CD4-positive, alpha-beta T cell treated with Interferon gamma for 1 hour (primary cell): ENCODE results near the gene UACA.

ENCODE experiments used
- DNase-seq: peaks from one replicate; pipeline ENCODE4 v3.0.0-alpha.2; 2020

The UACA gene

GRCh38 chr15:70651303-70651845 lies 112.0 kb downstream of the UACA start:
- DNase-seq: no peak

- no peak for DNase-seq
Observed at GRCh38 chr15:70650567-70651302, 112.6 kb downstream of the UACA start.

GRCh38 chr15:70647396-70647795 lies 116.0 kb downstream of the UACA start:
- DNase-seq: no peak

- no peak for DNase-seq
Observed at GRCh38 chr15:70646169-70646568, 117.2 kb downstream of the UACA start.

GRCh38 chr15:70643783-70644125 lies 119.6 kb downstream of the UACA start:
- no peak for DNase-seq

- DNase-seq: no peak
Observed at GRCh38 chr15:70643106-70643782, 120.1 kb downstream of the UACA start.

GRCh38 chr15:70636540-70637165 lies 126.7 kb downstream of the UACA start:
- no peak for DNase-seq

GRCh38 chr15:70635895-70636294 lies 127.5 kb downstream of the UACA start:
- DNase-seq: no peak

GRCh38 chr15:70633991-70634390 lies 129.4 kb downstream of the UACA start:
- DNase-seq: no peak

- no peak for DNase-seq
Observed at GRCh38 chr15:70633103-70633831, 130.1 kb downstream of the UACA start.

GRCh38 chr15:70632491-70633102 lies 130.8 kb downstream of the UACA start:
- no peak for DNase-seq

- no peak for DNase-seq
Observed at GRCh38 chr15:70632079-70632478, 131.3 kb downstream of the UACA start.

- DNase-seq: no peak
Observed at GRCh38 chr15:70629735-70630273, 133.6 kb downstream of the UACA start.

GRCh38 chr15:70628549-70628896 lies 134.8 kb downstream of the UACA start:
- no peak for DNase-seq

GRCh38 chr15:70627734-70628548 lies 135.4 kb downstream of the UACA start:
- DNase-seq: no peak

GRCh38 chr15:70627322-70627721 lies 136.0 kb downstream of the UACA start:
- no peak for DNase-seq

GRCh38 chr15:70625438-70625837 lies 137.9 kb downstream of the UACA start:
- DNase-seq: no peak

GRCh38 chr15:70625011-70625410 lies 138.3 kb downstream of the UACA start:
- no peak for DNase-seq

- no peak for DNase-seq
Observed at GRCh38 chr15:70618929-70619328, 144.4 kb downstream of the UACA start.

GRCh38 chr15:70617911-70618287 lies 145.5 kb downstream of the UACA start:
- no peak for DNase-seq

GRCh38 chr15:70617076-70617910 lies 146.1 kb downstream of the UACA start:
- DNase-seq: no peak
